GM18868 (cell line): Measurements from ENCODE around the gene DLEC1.
A peak's percentile ranks its signal among the peaks of the same experiment; 100 is the strongest.
"Not testable (repeated sequence)": the region's sequence is repeated elsewhere in the genome, so short reads cannot be mapped to it uniquely, and the experiment has no call there.

Experiments
- ATAC-seq: cut with Tn5 transposase; IDR thresholded peaks from one replicate; pipeline ENCODE4 v1.9.1; 2021; ENCODE audit warnings: mild to moderate bottlenecking, moderate library complexity; ENCODE audit not compliant: unreplicated experiment

Gene DLEC1

DNA sequence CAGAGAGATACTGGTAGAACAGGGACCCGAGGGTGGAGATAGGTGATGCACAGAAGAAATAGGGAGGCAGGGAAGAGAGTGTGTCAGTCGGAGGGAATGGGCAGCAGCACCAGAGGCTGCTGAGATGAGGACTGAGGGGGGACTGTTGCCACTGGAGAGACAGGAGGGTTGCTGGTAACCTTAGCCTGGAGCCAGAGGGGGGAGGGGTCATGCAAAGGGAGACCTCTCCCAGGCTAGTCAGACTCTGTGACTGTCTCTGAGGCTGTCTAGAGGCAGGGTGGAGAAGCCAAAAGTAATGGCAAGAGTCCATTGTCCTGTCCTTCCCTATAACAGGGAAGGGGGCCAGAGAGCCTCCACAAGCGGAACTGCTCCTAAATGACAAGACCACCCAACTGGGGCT, 2.1 kb upstream of the DLEC1 start:
- no peak for ATAC-seq

DNA sequence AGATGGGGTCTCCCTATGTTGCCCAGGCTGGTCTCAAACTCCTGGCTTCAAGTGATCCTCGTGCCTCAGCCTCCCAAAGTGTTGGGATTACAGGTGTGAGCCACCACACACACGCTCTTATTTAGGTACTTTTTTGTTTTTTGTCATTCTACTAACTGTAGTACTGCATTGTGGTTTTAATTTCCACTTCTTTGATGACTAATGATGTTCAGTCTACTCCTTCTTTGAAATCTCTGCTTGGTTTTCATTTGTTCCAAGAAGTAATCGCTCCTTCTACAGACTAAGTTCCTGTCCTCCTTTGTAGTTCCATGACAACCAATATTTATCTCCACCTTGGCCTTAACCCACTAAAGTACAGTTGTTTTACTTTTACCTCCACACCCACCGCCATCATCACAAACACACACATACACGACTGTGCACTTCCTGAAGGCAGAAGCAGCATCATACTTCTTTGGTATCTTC, 529 bp upstream of the DLEC1 start:
- no peak for ATAC-seq

- peak; percentile 63 for ATAC-seq
Measured at GRCh38 chr3:38039899-38040261, 872 bp downstream of the DLEC1 start.

- ATAC-seq = no peak
Measured at GRCh38 chr3:38040401-38040800, 1.4 kb downstream of the DLEC1 start.

GRCh38 chr3:38043486-38043885, 4.5 kb downstream of the DLEC1 start:
- ATAC-seq = no peak

DNA sequence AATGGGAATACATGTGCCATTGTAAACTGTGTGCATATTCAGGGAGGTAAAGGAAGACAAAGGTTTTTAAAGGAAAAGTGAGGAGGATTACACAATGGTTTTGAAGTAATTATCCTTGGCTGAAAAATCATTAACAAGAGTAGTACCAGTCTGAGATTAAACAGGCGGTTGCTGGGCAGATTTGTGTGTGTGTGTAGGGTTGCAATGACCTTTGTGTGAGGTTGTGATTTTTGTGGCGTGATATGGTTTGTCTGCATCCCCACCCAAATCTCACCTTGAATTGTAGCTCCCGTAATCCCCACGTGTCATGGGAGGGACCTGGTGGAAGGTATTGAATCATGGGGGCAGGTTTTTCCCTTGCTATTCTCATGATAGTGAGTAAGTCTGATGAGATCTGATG, 7.0 kb downstream of the DLEC1 start:
- ATAC-seq = no peak

- no peak for ATAC-seq
Measured at GRCh38 chr3:38046821-38047220, 7.8 kb downstream of the DLEC1 start.

GRCh38 chr3:38047896-38048295, 8.9 kb downstream of the DLEC1 start:
- no peak for ATAC-seq

- ATAC-seq = no peak
Measured at GRCh38 chr3:38049358-38050126, 10.5 kb downstream of the DLEC1 start.

- ATAC-seq = no peak
Measured at GRCh38 chr3:38051131-38051530, 12.1 kb downstream of the DLEC1 start.

GRCh38 chr3:38053286-38053685, 14.3 kb downstream of the DLEC1 start:
- not testable (repeated sequence) for ATAC-seq

GRCh38 chr3:38053813-38054498, 14.9 kb downstream of the DLEC1 start:
- ATAC-seq = not testable (repeated sequence)

- ATAC-seq = no peak
Measured at GRCh38 chr3:38054499-38055001, 15.5 kb downstream of the DLEC1 start.

- ATAC-seq = no peak
Measured at GRCh38 chr3:38059148-38059547, 20.1 kb downstream of the DLEC1 start.

GRCh38 chr3:38059591-38059990, 20.6 kb downstream of the DLEC1 start:
- ATAC-seq = no peak

- no peak for ATAC-seq
Measured at GRCh38 chr3:38062809-38063208, 23.8 kb downstream of the DLEC1 start.

GRCh38 chr3:38064453-38064852, 25.4 kb downstream of the DLEC1 start:
- not testable (repeated sequence) for ATAC-seq

GRCh38 chr3:38067508-38068233, 28.7 kb downstream of the DLEC1 start:
- ATAC-seq = no peak

DNA sequence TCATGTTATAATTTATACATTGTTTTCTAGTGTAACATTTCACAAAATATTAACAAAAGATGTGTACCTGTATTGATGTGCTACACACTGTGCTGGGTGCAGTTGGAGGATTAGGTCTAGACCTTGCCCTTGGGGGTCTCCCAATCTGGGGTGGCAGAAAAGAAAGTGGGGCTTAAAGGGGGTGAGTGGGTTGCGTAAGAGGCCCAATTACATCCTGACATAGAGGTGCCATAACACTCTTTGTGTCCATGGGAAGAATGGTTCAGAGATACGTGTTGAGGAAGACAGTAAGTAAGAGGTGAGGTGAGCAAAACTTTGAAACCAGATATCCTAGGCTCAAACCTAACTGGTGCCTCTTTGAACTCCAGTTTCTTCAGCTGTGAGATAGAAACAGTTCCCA, 31.0 kb downstream of the DLEC1 start:
- ATAC-seq = no peak

DNA sequence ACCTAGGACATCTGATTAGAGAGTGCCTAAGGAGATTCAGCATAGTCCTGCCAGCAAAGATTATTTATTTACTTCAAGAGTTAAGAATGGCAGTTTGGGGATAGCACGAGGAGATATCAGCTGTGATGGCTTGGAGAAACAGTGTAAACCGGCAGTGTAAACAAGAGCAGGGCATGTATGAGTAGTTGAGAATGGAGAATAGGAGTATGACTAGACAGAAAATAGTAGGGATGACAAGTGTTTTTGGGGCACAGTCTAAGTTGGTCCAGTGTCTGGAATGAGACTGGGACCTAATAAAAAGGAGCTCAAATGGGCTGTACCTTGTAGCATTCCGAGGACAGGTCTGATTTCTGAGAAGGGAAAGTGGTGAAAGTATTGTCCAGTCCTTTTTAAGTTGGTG, 38.1 kb downstream of the DLEC1 start:
- ATAC-seq = not testable (repeated sequence)

DNA sequence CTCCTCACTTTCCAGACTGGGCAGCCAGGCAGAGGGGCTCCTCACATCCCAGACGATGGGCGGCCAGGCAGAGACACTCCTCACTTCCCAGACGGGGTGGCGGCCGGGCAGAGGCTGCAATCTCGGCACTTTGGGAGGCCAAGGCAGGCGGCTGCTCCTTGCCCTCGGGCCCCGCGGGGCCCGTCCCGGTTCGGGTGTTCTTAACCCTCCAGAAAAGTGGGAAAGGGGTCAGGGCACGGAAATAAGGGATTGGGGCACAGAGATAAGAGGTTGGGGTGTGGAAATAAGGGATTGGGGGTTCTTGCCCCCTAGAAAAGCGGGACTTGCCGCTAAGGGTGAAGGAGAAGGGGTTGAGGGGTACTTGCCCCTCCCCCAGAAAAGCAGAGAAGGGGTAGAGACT, 43.3 kb downstream of the DLEC1 start:
- ATAC-seq = not testable (repeated sequence)
